Bone marrow (tissue), 2 donors: ENCODE measurements around the gene MEIS2.

Experiments used
- DNase-seq, 2 donors: peaks; one replicate each; lab custom pipeline; 2025; lab: John Stamatoyannopoulos, UW

MEIS2 gene

DNA sequence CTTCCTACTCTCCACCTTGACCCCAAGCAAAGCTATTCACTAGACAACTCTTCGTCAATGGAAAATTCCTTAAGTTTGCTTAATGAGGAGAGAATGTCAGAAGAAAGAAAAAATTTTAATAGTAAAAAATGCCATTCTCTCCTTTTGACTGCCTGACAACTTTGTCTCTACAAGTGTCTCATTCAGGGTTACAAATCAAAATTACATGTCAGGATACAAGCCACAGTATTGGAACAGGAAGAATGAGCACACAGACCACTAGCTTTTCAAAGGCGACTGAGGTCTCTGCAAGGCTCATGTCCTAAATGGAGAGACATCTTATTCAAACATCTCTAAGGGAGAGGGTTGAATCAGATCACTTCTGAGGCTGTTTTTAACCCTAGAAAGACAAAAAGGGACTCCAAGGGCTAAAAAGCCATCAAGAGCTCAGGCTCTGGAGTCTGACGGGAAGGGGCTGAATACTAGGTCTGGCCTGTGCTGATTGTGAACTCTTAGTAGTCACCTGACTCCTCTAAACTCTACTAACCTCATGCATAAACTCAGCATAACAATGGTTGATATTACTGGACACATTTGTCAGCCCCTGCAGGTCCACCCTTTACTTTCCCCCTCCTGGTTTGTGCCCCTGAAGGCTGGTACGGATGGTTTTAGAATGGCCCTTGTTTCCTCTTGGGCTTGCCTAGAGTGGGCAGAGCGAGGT lies 12.8 kb upstream of the MEIS2 start:
- DNase-seq = no peak

DNA sequence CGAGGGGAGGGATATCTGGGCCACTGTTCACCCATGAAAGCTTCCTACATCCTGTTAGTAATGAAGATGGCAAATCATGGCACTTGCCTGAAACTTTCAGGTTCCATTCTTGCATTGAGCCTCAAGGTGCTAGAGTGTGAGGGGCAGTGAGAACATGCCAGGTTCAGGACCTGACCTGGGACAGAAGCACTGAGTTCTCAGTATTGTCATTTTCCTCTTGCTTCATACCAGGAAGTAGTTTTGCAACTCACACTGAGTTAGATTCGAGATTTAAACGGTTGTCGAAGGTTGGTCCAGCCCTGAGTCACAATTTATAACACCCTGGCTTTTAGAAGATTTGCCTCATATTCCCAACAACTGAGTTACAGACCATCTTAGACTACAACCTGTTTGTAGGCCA lies 11.8 kb upstream of the MEIS2 start:
- no peak for DNase-seq

DNA sequence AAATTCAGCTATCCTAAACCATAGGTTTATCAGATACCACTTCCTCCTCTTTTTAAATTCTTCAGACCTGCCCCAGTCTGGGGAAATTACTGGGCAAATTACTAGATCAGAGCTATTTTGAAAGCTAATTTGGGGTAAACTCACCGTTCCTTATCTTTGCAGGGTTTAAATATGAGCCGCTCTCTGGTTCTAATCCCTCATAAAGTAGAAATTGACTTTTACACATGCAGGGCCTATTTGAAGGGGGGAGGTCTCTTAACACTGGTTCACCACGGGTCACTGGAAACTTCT lies 11.0 kb upstream of the MEIS2 start:
- no peak for DNase-seq

DNA sequence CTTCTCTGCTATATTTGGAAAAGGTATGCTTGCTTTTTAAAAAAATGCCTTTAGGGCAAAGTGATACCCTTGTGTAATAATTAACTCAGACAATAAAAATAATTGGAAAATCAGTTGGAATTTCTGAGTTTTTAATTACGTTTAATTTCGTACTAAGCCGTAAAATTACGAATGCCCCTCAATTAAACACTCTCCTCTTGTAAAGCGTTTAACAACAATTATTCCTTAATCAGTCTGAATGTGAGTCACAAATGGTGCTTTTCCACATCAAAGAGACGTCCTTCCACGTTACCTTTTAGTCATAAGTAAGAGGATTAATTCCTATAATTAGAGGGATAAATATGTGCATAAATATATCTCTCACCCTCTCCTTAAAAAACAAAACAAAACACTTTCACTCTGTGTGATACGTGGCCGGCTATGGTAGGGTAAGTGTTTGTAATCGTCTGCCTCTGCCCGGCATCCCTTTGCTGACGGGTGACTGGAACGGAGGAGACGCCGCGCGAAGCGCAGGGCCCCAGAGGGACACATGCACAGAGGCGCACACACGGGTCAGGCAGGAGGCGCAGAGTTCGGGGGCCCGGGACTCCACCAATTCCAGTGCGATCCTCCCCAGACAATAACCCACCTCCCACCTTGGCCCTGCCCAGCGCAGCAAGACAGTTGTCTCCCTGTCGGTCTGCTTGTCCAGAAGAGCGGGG lies 9.7 kb upstream of the MEIS2 start:
- no peak for DNase-seq

DNA sequence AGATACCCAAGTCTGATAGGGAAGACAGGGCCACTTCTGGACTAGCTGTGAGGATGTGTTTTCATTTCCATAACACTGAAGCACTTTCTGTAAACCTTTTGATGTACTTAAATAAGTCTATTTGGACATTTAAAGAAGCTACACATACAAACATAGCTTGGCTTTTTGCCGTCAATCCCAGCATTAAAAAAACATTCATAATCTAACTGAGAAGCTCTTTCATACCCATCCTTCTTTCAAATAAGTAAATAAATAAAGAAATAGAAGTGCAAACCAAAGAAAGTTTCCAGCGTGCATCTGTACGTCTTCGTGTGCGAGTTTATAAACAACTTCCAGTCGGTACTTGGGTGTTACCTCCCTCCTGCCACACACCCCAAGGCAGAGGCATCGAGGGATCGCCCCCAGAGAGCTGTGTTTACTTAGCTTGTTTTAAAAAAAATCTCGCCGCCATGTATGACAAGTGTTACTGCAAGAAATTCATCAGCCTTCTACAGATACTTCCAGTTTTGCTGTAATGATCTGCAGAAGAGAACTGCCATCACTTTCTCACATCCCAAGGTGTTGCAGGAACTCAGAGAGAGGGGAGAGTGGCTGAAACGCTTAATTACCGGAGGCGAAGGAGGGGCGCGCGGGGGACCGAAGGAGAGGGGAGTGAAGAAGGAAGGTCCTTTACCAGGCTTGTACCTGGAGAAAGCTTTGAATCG lies 9.0 kb upstream of the MEIS2 start:
- no peak for DNase-seq

DNA sequence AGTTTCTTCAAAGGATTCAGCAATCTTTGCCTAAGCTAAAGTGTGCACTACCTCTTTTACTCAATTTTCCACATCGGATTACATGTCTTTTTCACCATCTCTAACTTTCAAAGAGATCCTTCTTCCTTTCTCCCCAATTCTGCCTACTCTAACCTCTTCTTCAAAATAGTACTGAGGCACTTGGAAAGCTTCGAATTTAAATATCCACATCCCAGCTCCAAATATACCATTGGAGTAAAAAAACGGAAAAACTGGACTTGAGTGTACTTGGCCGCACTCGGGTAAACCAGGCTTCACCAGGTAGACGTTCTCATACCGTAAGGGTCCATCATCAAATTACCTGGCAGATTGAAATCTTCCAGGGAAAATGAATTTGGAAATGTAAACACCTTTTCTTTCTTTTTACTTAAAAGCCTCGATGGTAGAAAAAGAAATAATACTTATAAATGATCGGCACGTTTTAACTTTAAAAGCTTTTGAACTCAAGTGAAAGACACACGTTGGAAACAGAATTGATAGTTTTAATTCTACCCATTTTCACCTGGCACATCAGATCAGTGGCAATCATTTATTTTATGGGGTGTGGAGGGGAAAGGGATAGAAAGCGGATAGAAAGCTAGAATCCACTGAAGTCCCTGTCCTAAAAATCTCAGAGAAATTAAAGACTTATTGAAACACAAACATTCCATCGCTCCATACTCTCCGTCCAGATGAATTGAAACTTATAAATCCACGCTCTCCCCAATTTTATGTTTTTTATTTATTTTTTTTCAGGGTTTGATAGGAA lies 8.2 kb upstream of the MEIS2 start:
- DNase-seq = no peak

DNA sequence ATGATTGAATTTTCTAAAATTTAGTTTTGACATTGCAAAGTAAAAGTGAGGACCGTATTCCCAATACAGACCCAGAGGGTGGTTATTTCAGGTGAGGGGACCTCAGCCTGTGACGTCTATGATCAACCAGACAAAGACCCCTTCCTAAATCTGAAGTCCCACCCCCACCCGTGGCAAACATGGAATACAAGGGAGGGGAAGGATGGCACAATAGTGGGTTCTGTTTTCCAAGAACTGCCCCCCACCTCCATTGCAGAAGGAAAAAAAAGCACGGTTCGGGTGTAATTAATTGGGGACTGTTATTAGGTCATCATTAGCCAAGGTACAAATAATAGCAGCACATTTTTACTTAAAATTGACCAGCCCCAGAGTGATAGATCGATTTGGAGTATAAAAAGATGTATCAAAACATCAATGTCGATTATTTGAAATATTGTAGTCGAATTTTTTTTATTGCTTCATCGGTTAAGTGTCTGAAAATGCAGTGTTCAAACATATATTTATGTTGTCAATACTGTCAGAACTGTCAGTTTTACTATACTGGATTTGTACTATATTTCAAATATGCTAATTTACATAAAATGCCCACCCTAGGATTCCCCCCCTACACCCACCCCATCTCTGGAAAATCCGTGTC lies 7.5 kb upstream of the MEIS2 start:
- DNase-seq = no peak

DNA sequence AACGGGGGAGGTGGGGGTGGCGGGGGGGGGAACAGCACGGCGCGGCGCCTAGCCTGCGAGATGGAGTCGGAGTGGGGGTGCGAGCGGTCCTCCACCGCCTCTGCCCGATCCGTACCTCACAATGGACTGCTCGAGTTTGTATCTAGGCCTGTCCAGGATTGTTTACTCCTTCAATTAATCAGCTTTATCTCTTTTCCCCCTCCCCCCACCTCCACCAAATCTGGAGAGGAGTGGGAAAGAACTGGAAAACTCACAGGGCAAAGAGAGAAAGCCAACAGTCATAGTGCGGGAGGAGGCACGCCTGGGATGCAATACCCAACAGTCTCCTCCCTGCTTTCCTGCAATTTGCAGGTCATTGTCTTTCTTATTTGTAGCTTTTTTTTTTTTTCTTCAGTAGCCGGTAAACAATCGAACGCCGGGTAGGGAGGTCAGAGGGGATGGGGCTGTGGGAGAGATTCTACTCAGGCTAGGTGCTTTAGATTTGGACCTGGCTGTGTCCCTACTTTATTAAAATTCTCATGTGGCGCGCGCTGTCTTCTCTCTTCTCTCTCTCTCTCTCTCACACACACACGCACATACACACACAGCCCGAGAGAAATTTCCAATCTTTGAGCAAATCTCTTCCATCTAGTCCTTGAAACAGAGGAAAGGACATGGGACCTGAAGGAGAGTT lies 6.9 kb upstream of the MEIS2 start:
- DNase-seq = no peak

DNA sequence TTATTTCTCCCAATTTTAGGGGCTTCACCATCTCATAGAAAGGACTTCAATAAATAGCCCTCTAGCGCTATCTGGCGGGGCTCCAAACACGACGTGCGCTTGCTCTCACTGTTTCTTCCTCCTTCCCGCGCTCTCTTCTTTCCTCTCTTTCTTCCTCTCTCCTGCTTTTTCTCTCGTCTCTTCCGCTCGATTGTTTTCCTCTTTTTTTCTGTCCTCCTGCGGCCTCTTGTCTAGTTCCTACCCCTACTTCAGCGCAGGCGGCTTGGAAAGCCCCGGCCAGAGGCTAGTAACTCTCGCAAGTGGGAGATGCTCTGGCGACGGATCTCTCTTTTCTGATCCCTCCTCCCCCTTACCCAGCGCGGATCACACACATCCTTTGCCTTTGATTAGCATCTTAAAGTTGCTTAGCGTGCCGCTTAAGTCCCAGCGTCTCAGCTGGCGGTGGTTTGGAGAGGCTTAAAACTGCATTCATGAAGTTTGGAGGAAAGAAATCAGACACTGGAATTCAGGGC lies 6.2 kb upstream of the MEIS2 start:
- DNase-seq = no peak

DNA sequence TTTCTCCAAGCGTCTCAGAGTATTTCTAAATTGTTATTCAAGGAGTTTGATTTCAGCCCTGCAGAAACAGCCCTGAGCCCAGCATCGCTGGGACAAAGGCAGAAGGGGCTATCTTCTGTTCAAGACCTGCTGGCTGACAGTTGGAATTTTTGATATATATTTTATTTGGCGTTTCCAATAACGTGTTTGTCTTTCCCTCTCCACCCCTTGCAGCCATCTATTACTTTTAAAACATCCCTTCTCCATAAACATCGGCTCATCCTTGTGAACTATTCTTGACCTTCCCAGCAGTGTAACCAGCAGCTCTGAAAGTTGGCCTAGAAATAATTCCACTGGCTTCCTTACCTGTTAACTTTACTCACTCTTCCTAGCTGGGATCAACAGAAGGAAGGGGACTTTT lies 5.5 kb upstream of the MEIS2 start:
- DNase-seq = no peak

DNA sequence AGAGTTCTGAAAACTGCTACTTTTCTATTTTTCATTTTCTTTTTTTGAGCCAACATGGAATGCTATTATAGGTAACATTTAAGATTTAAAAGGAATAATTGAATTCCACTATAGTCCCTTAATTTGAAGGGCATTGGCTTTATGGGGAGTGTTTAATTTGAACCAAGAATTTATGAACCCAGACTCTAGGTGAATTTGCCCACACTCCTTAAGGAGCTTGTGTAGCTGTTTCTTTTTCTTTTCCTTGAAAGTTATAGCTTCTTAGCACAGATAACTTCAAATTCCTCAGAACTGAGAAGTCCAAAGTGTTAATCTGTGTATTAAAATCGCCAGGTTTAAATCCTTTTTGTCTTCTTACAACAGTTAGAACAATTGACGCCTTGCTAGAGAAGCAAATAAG lies 4.7 kb upstream of the MEIS2 start:
- DNase-seq = no peak

DNA sequence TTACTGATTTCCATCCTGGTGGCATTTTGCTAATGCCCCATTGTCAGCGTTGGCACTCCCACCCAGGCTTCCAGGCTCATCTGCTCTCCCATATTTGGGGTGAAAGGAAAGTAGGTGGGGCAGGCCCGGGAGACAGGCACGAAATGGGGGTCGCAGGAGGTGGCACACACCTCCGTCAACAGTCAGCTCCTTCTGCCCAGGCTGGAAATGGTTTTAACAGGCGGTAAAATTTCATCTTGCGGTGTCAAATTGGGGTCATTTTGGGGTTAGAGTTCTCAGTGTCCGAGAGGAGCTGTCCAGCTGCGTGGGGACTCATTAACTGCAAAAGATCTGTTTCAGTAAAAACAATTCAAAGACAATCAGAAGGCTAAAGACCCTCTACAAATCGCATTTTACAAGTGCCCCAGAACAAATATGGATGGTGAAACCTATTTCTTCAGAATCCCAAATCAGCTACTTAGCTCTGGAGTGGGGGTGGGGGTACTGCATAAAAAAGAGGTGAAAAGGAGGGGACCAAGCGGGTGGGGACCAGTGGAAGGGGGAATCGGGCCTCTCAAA lies 4.2 kb upstream of the MEIS2 start:
- DNase-seq = no peak

DNA sequence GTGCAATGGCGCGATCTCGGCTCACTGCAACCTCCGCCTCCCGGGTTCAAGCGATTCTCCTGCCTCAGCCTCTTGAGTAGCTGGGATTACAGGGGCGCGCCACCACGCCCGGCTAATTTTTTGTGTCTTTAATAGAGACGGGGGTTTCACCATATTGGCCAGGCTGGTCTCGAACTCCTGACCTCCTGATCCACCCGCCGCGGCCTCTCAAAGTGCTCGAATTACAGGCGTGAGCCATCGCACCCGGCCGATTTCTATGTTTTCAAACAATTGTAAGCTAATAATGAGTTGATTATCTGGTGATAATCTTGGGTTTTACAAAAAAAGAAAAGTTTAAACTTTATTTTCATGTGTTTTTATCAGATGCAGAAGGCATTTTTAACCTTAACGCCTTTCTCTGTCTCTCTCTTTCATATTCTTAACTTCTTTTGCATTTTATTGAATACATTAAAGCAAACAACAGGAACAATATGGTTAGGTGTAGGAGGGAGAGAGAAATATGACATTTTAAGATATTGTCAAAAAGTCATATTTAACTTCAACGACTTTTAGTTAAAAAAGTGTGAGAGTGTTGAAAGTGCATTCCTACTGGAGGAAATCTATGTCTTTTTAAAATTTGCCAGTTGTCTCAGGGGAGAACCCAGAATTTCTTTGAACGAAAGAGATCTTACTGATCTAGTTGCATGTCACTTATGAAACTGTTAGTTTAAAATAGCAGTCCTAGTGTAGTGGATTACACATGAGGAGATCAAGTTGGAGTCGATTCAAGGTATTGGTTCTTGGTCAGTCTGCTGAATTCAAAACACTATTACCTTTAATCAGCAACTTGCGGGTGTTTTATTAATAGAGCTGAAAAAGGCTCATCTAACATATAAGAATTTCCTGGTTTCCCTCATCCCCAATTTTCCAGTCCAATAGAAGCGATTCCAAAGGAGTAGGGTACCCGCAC lies 3.4 kb upstream of the MEIS2 start:
- no peak for DNase-seq

DNA sequence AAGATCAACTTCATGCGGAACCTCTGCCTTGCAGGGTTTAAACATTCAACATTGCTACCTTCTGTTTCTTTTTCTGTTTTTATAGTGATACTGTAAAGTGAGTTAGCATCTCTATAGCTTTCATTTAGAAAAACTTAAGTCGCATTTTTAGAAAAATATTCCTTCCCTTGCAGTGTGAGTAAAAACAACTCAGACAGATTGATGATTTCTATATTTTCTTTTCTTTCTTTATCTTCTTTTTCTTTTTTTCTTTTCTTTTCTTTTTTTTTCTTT lies 2.8 kb upstream of the MEIS2 start:
- no peak for DNase-seq

DNA sequence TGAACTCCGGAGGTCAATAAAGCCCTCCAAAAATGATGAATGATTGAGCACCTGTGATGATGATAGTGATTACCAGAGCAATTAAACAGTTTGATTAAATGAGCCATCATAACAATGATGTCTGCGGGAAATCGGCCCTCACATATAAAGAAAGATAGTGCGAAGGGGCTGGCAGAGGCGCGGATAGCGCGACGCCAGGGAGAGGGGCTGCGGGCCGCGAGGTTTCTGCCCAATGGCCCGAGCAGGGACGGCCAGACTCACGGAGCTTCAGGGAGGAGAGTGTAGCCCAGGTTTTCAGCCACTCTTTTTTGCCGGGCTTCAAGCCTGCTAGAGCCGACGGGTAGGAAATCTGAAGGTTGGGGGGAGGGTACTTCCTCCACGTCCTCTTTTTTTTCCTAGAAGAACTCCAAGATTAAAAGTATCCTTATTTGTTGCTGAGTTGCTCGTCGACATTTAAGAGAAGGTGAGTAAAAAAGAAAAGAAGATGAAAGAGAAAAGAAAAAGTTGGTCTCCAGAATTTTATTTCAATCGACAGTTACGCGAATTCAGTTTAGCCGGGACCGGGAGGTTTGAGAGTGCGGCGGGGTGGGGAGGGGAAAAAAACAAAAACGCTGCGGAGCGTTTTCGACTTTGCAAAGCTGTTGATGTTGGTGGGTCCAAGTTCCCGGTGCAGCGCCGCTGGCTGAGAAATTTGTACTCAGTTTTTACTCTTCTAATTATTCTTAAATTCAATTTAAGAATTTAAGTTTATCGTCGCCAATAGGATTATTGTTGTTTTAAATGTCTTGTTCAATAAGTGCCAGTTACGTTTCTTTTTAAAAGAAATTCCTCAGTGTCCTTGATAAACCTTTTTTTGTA lies 2.2 kb upstream of the MEIS2 start:
- DNase-seq = no peak

DNA sequence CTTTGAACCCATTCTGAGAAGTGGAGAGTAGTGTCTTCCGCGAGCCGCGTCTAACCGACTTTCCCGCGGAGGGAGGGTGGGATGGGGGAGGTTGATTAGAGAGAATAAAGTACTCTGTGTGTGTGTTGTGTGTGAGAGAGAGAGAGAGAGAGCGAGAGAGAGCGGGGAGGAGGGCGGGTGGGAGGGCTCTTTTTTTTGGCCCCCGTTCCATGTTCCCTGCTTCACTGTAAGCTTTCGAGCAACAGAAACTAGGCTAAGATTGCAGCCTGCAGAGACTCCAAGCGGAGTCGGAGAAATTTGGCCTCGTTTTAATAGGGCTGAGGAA lies 1.6 kb upstream of the MEIS2 start:
- DNase-seq = no peak

DNA sequence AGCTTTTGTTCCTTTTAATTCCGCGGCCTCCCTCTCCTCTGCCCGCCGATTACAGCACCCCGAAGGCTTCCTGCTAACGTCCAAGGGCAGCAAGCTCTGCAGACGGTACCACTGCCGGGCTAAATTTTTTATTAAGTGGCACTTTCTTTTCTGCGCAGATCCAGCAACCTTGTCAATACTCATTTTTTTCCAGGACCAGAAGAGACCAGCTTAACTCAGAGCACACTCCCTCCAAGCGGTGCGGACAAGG lies 542 bp upstream of the MEIS2 start:
- DNase-seq = no peak

DNA sequence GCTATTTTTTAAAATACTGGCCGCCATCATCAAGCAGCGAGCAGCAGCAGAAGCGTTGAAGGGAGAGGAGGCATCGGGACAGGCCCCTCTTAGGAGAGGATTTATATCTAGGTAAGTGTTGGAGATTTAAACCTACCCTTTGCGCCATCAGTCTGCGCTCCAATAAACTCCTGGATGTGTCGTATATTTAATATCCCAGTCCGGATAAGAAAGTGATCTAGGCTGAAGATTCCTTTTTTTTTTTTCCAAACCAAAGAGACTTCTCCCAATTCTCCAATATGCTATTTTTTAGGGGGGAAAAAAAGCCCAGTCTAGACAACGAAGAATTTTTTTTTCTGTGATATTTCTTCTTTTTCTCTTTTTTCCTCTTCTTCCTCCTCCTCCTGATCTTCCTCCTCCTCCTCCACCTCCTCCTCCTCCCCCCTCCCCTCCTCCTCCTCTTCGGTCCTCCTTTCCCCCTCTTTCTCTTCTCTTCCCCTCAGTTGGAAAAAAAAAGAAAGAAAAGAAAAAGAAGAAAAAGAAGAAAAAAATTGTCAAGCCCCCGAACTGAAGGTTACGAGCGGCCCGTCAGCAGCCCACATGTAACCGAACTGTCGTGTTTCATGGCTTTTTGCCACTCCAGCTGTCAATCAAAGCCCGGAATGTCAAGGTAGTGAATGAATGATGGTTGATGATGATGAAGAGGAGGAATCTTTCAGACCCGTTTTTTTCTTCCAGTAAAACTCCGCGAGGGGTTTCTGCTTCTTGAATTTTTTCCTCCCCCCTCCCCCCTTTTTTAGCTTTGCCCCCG lies 835 bp downstream of the MEIS2 start:
- no peak for DNase-seq
